GM19452 (cell line): ENCODE measurements around the gene SCN7A.
"Not testable (repeated sequence)": the region's sequence is repeated elsewhere in the genome, so short reads cannot be mapped to it uniquely, and the experiment has no call there.

Experiments used
- ATAC-seq: cut with Tn5 transposase; IDR thresholded peaks from one replicate; pipeline ENCODE4 v1.9.1; 2021; ENCODE audit not compliant: unreplicated experiment

The SCN7A gene

GRCh38 chr2:166360906-166361305 lies 133.1 kb downstream of the SCN7A start:
- ATAC-seq, result no peak

GRCh38 chr2:166360426-166360825 lies 133.6 kb downstream of the SCN7A start:
- ATAC-seq, result no peak

GRCh38 chr2:166357950-166358321 lies 136.1 kb downstream of the SCN7A start:
- ATAC-seq, result not testable (repeated sequence)

GRCh38 chr2:166357068-166357949 lies 136.7 kb downstream of the SCN7A start:
- ATAC-seq, result no peak
